ENCODE measurements around the gene CD93. TPM values are rescaled to one million over a fixed set of nuclear protein-coding genes. Genes with fewer than 3 reads are reported as not detected.

CD93 gene
- total and polyA plus RNA-seq, 2 of the 8 experiments (the other 6 are each of a cell fraction or from before 2014, with no cell fraction given), result under 0.01 to 0.07 TPM

DNA sequence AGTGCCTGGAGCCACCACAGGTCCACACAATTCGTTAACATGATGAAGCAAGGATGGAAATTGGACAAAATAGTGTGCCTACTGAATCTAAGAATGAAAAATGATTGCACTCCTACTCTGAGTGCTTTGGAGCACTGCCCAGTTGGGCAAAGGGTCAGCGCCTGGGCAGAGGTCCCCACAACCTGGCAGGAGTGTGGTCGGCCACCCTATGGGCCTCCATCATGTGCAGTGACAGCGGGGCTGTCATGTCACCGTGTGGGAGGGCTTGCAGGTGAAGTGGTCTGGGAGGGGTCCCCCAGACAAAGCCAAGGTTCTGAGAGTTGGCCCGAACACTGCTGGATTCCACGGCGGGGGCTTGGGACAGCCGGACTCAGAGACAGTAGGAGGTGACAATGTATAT, 36.2 kb upstream of the CD93 start (continued):
- TF ChIP-seq, protein P1, sequence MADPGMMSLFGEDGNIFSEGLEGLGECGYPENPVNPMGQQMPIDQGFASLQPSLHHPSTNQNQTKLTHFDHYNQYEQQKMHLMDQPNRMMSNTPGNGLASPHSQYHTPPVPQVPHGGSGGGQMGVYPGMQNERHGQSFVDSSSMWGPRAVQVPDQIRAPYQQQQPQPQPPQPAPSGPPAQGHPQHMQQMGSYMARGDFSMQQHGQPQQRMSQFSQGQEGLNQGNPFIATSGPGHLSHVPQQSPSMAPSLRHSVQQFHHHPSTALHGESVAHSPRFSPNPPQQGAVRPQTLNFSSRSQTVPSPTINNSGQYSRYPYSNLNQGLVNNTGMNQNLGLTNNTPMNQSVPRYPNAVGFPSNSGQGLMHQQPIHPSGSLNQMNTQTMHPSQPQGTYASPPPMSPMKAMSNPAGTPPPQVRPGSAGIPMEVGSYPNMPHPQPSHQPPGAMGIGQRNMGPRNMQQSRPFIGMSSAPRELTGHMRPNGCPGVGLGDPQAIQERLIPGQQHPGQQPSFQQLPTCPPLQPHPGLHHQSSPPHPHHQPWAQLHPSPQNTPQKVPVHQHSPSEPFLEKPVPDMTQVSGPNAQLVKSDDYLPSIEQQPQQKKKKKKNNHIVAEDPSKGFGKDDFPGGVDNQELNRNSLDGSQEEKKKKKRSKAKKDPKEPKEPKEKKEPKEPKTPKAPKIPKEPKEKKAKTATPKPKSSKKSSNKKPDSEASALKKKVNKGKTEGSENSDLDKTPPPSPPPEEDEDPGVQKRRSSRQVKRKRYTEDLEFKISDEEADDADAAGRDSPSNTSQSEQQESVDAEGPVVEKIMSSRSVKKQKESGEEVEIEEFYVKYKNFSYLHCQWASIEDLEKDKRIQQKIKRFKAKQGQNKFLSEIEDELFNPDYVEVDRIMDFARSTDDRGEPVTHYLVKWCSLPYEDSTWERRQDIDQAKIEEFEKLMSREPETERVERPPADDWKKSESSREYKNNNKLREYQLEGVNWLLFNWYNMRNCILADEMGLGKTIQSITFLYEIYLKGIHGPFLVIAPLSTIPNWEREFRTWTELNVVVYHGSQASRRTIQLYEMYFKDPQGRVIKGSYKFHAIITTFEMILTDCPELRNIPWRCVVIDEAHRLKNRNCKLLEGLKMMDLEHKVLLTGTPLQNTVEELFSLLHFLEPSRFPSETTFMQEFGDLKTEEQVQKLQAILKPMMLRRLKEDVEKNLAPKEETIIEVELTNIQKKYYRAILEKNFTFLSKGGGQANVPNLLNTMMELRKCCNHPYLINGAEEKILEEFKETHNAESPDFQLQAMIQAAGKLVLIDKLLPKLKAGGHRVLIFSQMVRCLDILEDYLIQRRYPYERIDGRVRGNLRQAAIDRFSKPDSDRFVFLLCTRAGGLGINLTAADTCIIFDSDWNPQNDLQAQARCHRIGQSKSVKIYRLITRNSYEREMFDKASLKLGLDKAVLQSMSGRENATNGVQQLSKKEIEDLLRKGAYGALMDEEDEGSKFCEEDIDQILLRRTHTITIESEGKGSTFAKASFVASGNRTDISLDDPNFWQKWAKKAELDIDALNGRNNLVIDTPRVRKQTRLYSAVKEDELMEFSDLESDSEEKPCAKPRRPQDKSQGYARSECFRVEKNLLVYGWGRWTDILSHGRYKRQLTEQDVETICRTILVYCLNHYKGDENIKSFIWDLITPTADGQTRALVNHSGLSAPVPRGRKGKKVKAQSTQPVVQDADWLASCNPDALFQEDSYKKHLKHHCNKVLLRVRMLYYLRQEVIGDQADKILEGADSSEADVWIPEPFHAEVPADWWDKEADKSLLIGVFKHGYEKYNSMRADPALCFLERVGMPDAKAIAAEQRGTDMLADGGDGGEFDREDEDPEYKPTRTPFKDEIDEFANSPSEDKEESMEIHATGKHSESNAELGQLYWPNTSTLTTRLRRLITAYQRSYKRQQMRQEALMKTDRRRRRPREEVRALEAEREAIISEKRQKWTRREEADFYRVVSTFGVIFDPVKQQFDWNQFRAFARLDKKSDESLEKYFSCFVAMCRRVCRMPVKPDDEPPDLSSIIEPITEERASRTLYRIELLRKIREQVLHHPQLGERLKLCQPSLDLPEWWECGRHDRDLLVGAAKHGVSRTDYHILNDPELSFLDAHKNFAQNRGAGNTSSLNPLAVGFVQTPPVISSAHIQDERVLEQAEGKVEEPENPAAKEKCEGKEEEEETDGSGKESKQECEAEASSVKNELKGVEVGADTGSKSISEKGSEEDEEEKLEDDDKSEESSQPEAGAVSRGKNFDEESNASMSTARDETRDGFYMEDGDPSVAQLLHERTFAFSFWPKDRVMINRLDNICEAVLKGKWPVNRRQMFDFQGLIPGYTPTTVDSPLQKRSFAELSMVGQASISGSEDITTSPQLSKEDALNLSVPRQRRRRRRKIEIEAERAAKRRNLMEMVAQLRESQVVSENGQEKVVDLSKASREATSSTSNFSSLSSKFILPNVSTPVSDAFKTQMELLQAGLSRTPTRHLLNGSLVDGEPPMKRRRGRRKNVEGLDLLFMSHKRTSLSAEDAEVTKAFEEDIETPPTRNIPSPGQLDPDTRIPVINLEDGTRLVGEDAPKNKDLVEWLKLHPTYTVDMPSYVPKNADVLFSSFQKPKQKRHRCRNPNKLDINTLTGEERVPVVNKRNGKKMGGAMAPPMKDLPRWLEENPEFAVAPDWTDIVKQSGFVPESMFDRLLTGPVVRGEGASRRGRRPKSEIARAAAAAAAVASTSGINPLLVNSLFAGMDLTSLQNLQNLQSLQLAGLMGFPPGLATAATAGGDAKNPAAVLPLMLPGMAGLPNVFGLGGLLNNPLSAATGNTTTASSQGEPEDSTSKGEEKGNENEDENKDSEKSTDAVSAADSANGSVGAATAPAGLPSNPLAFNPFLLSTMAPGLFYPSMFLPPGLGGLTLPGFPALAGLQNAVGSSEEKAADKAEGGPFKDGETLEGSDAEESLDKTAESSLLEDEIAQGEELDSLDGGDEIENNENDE (IDR thresholded peaks at IDR 0.05; ENCODE audit: insufficient replicate concordance, low read length), result no peak
- TF ChIP-seq MAFK (IDR thresholded peaks at IDR 0.05; ENCODE audit: low read depth, low read length) (no peak), RFX5 (IDR thresholded peaks at IDR 0.05; ENCODE audit: borderline replicate concordance, low read depth, low read length) (no peak), EZH2 (IDR thresholded peaks at IDR 0.05; ENCODE audit: low read depth, low read length, severe bottlenecking) (no peak)

Data from H1 (cell line).